ENCODE measurements around the gene NIP7. TPM values are rescaled to one million over a fixed set of nuclear protein-coding genes. Genes with fewer than 3 reads are reported as not detected.
A peak's percentile ranks its signal among the peaks of the same experiment; 100 is the strongest.
"Not testable (repeated sequence)": the region's sequence is repeated elsewhere in the genome, so short reads cannot be mapped to it uniquely, and the experiment has no call there.

The NIP7 gene
- polyA plus RNA-seq, 1 donor (not counting 4 experiments of a cell fraction or from before 2014, with no cell fraction given), result 31.3 TPM

DNA sequence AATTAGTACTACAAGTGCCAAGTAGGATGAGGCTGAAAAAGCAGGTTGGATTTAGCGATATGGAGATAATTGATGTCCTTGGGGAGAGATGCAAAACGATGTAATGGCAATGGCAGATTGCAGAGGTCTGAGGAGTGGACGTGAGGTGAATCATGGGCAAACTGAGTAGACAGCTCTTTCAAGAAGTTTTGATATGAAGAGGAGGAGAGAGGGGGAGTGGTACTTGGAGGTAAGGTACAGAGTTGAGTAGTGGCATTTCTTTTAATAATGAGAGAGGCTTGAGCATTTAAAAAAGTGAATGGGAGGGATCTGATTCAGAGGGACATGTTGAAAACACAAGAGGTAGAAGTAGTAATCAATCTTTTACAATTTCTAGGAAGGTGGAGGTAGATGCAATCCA is 46.2 kb upstream of the NIP7 start:
- no peak overlapping the region for H3K9ac ChIP-seq (ENCODE audit: control insufficient read depth, extremely low read depth, insufficient read depth, low read length)
- no peak for FAIRE-seq

DNA sequence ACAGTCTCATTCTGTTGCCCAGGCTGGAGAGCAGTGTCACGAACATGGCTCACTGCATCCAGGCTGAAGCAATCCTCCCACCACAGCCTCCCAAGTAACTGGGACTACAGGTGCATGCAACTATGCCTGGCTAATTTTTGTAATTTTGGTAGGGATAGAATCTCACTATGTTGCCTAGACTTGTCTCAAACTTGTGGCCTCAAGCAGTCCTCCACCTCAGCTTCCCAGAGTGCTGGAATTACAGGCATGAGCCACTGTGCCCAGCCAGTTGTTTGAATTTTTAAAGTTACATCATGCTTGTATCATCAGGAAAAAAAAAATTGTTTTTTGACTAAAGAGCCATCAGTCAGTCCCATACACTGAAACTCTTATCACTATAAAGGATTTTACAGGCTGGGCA is 45.5 kb upstream of the NIP7 start:
- Histone ChIP-seq H3K27me3 (ENCODE audit: control insufficient read depth, extremely low read depth, insufficient read depth, low read length) (no peaks in the 10 kb centered on the region), H3K4me3 (ENCODE audit: control insufficient read depth in 2 of 3, extremely low read depth in 1 of 3, insufficient read depth in 2 of 3, low read depth in 1 of 3, low read length in 3 of 3) (no peak overlapping the region), H3K9me1 (ENCODE audit: control insufficient read depth, extremely low read depth, insufficient read depth, low read length) (no peaks in the 10 kb centered on the region), H3K36me3 (ENCODE audit: control insufficient read depth in 2 of 2, extremely low read depth in 1 of 2, insufficient read depth in 2 of 2, low read length in 2 of 2) (peaks cover 0 to 1% of the 10 kb centered on the region in 2 experiments), H3K79me2 (ENCODE audit: control insufficient read depth, insufficient read depth, low read length) (no peaks in the 10 kb centered on the region), H3K9me3 (ENCODE audit: control insufficient read depth, low read depth, low read length) (no peaks in the 10 kb centered on the region), H3K4me2 (ENCODE audit: control insufficient read depth, extremely low read depth, insufficient read depth, low read depth, low read length) (no peak overlapping the region), H3K9ac (ENCODE audit: control insufficient read depth, extremely low read depth, insufficient read depth, low read length) (no peak overlapping the region), H3K4me1 (ENCODE audit: control insufficient read depth, extremely low read depth, insufficient read depth, low read length) (peaks cover 11% of the 10 kb centered on the region), H4K20me1 (ENCODE audit: control insufficient read depth, extremely low read depth, insufficient read depth, low read length) (no peaks in the 10 kb centered on the region), H3K27ac (ENCODE audit: control insufficient read depth, insufficient read depth, low read length) (peak overlapping the region; percentile 10), H2AFZ (ENCODE audit: control insufficient read depth, low read length) (no peak overlapping the region)
- FAIRE-seq (peak; percentile 23), DNase-seq (ENCODE audit: low read depth, low spot score) (peak; percentile 15)
- TF ChIP-seq, protein P1, sequence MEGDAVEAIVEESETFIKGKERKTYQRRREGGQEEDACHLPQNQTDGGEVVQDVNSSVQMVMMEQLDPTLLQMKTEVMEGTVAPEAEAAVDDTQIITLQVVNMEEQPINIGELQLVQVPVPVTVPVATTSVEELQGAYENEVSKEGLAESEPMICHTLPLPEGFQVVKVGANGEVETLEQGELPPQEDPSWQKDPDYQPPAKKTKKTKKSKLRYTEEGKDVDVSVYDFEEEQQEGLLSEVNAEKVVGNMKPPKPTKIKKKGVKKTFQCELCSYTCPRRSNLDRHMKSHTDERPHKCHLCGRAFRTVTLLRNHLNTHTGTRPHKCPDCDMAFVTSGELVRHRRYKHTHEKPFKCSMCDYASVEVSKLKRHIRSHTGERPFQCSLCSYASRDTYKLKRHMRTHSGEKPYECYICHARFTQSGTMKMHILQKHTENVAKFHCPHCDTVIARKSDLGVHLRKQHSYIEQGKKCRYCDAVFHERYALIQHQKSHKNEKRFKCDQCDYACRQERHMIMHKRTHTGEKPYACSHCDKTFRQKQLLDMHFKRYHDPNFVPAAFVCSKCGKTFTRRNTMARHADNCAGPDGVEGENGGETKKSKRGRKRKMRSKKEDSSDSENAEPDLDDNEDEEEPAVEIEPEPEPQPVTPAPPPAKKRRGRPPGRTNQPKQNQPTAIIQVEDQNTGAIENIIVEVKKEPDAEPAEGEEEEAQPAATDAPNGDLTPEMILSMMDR (optimal IDR thresholded peaks at IDR 0.05 in 1 of 3, IDR thresholded peaks at IDR 0.05 in 1 of 3, conservative IDR thresholded peaks at IDR 0.05 in 1 of 3; ENCODE audit: extremely low read depth in 1 of 3, insufficient read depth in 2 of 3, low read length in 3 of 3), result no peak
- TF ChIP-seq EZH2 (IDR thresholded peaks at IDR 0.05; ENCODE audit: low read length), result no peak
- dilution Hi-C loops (cut with MboI; ENCODE audit: extremely low pct_ligation_motif_present, low sequenced_read_pairs), result no loop called here

More for the DNA sequence above, 46.2 kb upstream of the NIP7 start:
- TF ChIP-seq, protein P1 (optimal IDR thresholded peaks at IDR 0.05 in 1 of 3, IDR thresholded peaks at IDR 0.05 in 1 of 3, conservative IDR thresholded peaks at IDR 0.05 in 1 of 3; ENCODE audit: extremely low read depth in 1 of 3, insufficient read depth in 2 of 3, low read length in 3 of 3), result no peak
- no peak for TF ChIP-seq EZH2 (IDR thresholded peaks at IDR 0.05; ENCODE audit: low read length)
- Histone ChIP-seq H3K4me2 (ENCODE audit: control insufficient read depth, extremely low read depth, insufficient read depth, low read depth, low read length) (no peak overlapping the region), H3K9me1 (ENCODE audit: control insufficient read depth, extremely low read depth, insufficient read depth, low read length) (no peaks in the 10 kb centered on the region), H3K4me1 (ENCODE audit: control insufficient read depth, extremely low read depth, insufficient read depth, low read length) (peaks cover 11% of the 10 kb centered on the region), H2AFZ (ENCODE audit: control insufficient read depth, low read length) (no peak overlapping the region), H4K20me1 (ENCODE audit: control insufficient read depth, extremely low read depth, insufficient read depth, low read length) (no peaks in the 10 kb centered on the region), H3K27ac (ENCODE audit: control insufficient read depth, insufficient read depth, low read length) (peak overlapping the region; percentile 10), H3K36me3 (ENCODE audit: control insufficient read depth in 2 of 2, extremely low read depth in 1 of 2, insufficient read depth in 2 of 2, low read length in 2 of 2) (peaks cover 0 to 1% of the 10 kb centered on the region in 2 experiments), H3K27me3 (ENCODE audit: control insufficient read depth, extremely low read depth, insufficient read depth, low read length) (no peaks in the 10 kb centered on the region), H3K9me3 (ENCODE audit: control insufficient read depth, low read depth, low read length) (no peaks in the 10 kb centered on the region), H3K4me3 (ENCODE audit: control insufficient read depth in 2 of 3, extremely low read depth in 1 of 3, insufficient read depth in 2 of 3, low read depth in 1 of 3, low read length in 3 of 3) (no peak overlapping the region), H3K79me2 (ENCODE audit: control insufficient read depth, insufficient read depth, low read length) (no peaks in the 10 kb centered on the region)
- dilution Hi-C loops (cut with MboI; ENCODE audit: extremely low pct_ligation_motif_present, low sequenced_read_pairs), result no loop called here
- no peak for DNase-seq (ENCODE audit: low read depth, low spot score)

DNA sequence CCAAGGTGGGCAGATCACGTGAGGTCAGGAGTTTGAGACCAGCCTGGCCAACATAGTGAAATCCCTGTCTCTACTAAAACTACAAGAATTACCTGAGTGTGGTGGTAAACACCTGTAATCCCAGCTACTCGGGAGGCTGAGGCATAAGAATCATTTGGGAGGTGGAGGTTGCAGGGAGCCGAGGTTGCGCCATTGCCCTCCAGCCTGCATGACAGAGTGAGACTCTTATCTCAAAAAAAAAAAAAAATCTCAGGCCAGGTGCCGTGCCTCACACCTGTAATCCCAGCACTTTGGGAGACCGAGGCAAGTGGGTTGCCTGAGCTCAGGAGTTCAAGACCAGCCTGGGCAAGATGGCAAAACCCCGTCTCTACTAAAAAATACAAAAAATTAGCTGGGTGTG is 42.8 kb upstream of the NIP7 start:
- FAIRE-seq; dilution Hi-C loops (cut with MboI; ENCODE audit: extremely low pct_ligation_motif_present, low sequenced_read_pairs); H3K9me1 ChIP-seq (ENCODE audit: control insufficient read depth, extremely low read depth, insufficient read depth, low read length); H3K27me3 ChIP-seq (ENCODE audit: control insufficient read depth, extremely low read depth, insufficient read depth, low read length); H3K36me3 ChIP-seq (ENCODE audit: control insufficient read depth in 2 of 2, extremely low read depth in 1 of 2, insufficient read depth in 2 of 2, low read length in 2 of 2); H2AFZ ChIP-seq (ENCODE audit: control insufficient read depth, low read length); H3K4me2 ChIP-seq (ENCODE audit: control insufficient read depth, extremely low read depth, insufficient read depth, low read depth, low read length); H3K79me2 ChIP-seq (ENCODE audit: control insufficient read depth, insufficient read depth, low read length); H3K27ac ChIP-seq (ENCODE audit: control insufficient read depth, insufficient read depth, low read length); H3K9me3 ChIP-seq (ENCODE audit: control insufficient read depth, low read depth, low read length); H4K20me1 ChIP-seq (ENCODE audit: control insufficient read depth, extremely low read depth, insufficient read depth, low read length); H3K9ac ChIP-seq (ENCODE audit: control insufficient read depth, extremely low read depth, insufficient read depth, low read length); H3K4me3 ChIP-seq (ENCODE audit: control insufficient read depth in 2 of 3, extremely low read depth in 1 of 3, insufficient read depth in 2 of 3, low read depth in 1 of 3, low read length in 3 of 3); DNase-seq (ENCODE audit: low read depth, low spot score): not testable (repeated sequence)
- peaks cover 11% of the 10 kb centered on the region for H3K4me1 ChIP-seq (ENCODE audit: control insufficient read depth, extremely low read depth, insufficient read depth, low read length)
